ENCODE results near the gene PRKCQ.

Gene PRKCQ

DNA sequence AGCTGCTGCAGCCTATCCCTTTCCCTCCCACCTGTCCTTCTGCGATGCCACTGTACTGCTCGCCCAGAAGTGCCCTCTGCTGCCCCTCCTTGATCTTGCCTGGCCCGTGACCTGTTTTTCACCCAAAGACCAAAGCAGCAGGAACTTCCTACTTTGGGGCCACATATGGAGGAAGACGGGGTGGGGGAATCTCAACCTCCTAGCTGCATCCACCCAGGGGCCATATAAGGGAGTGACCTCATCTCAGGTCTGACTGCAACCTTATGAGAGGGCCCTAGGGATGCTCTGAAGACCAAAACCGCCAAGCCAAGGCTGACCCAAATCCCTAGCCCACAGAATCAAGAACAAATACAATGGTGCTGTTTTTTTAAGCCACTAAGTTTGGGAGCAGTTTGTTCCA lies 15.7 kb downstream of the PRKCQ start:
- no peaks in the 10 kb centered on the region for H3K4me1 ChIP-seq (ENCODE audit: insufficient read depth, low read length)
- no peaks in the 10 kb centered on the region for H3K36me3 ChIP-seq (ENCODE audit: insufficient read depth, low read length)
- no peak overlapping the region for H3K9ac ChIP-seq (ENCODE audit: low read length)
- H3K27me3 ChIP-seq (ENCODE audit: control insufficient read depth in 1 of 2, insufficient read depth in 2 of 2, low read length in 2 of 2) = no peaks in the 10 kb centered on the region
- H3K4me3 ChIP-seq (ENCODE audit: low read depth in 1 of 2, low read length in 2 of 2) = no peak overlapping the region
- no peaks in the 10 kb centered on the region for H3K9me3 ChIP-seq (ENCODE audit: low read length)
- no peak overlapping the region for H3K27ac ChIP-seq (ENCODE audit: low read depth, low read length)

- Histone ChIP-seq H3K4me1 (ENCODE audit: insufficient read depth, low read length) (no peaks in the 10 kb centered on the region), H3K4me3 (ENCODE audit: low read depth in 1 of 2, low read length in 2 of 2) (no peak overlapping the region), H3K9ac (ENCODE audit: low read length) (no peak overlapping the region), H3K27me3 (ENCODE audit: control insufficient read depth in 1 of 2, insufficient read depth in 2 of 2, low read length in 2 of 2) (no peaks in the 10 kb centered on the region), H3K36me3 (ENCODE audit: insufficient read depth, low read length) (no peaks in the 10 kb centered on the region), H3K27ac (ENCODE audit: low read depth, low read length) (no peak overlapping the region), H3K9me3 (ENCODE audit: low read length) (no peaks in the 10 kb centered on the region)
Observed at GRCh38 chr10:6563731-6564130, 16.3 kb downstream of the PRKCQ start.

DNA sequence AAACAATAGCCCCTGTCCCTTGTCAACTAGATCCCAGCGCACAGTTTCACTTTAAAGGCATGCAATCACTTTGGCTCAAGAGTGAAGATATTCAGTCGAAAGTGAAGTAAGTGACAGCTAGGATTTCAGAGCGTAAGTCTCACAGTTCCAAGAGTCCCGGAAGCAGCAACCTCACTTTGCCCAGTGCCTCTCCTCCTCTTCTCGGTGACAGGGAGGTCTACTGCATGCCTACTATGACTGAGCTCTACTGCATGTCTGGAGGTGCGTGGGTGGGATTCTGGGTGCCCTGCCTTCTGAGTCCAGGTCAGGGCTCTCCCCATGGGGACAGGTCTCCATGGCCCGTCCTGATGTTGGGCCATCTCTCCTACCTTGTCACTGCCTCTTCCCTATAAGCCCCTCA lies 17.0 kb downstream of the PRKCQ start:
- Histone ChIP-seq H3K27me3 (ENCODE audit: control insufficient read depth in 1 of 2, insufficient read depth in 2 of 2, low read length in 2 of 2) (no peaks in the 10 kb centered on the region), H3K4me1 (ENCODE audit: insufficient read depth, low read length) (no peaks in the 10 kb centered on the region), H3K9me3 (ENCODE audit: low read length) (no peaks in the 10 kb centered on the region), H3K4me3 (ENCODE audit: low read depth in 1 of 2, low read length in 2 of 2) (no peak overlapping the region), H3K9ac (ENCODE audit: low read length) (no peak overlapping the region), H3K27ac (ENCODE audit: low read depth, low read length) (no peak overlapping the region), H3K36me3 (ENCODE audit: insufficient read depth, low read length) (no peaks in the 10 kb centered on the region)

DNA sequence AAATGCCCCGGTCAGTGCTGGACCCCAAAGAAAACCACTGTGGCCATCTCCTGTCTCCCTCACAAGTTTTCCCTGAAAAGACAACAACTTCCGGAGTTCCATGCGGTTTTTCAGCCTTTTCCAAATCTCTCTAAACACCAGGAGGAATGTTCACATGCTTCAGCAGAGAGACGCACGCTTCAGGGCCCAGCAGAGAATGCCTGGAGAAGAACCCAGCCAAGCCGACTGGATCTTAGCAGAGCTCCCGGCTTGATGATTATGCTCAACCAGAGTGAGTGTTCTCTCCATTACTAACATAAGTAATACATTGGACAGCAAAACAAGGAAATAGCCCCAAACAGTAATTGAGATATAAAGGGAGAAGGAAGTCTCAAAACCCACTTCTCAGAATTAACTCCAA lies 17.9 kb downstream of the PRKCQ start:
- no peaks in the 10 kb centered on the region for H3K27me3 ChIP-seq (ENCODE audit: control insufficient read depth in 1 of 2, insufficient read depth in 2 of 2, low read length in 2 of 2)
- H3K27ac ChIP-seq (ENCODE audit: low read depth, low read length) = no peak overlapping the region
- no peaks in the 10 kb centered on the region for H3K9me3 ChIP-seq (ENCODE audit: low read length)
- H3K36me3 ChIP-seq (ENCODE audit: insufficient read depth, low read length) = no peaks in the 10 kb centered on the region
- no peak overlapping the region for H3K9ac ChIP-seq (ENCODE audit: low read length)
- H3K4me1 ChIP-seq (ENCODE audit: insufficient read depth, low read length) = no peaks in the 10 kb centered on the region
- H3K4me3 ChIP-seq (ENCODE audit: low read depth in 1 of 2, low read length in 2 of 2) = no peak overlapping the region

GRCh38 chr10:6561552-6561951 lies 18.5 kb downstream of the PRKCQ start:
- Histone ChIP-seq H3K27ac (ENCODE audit: low read depth, low read length) (no peak overlapping the region), H3K4me3 (ENCODE audit: low read depth in 1 of 2, low read length in 2 of 2) (no peak overlapping the region), H3K9me3 (ENCODE audit: low read length) (no peaks in the 10 kb centered on the region), H3K4me1 (ENCODE audit: insufficient read depth, low read length) (no peaks in the 10 kb centered on the region), H3K9ac (ENCODE audit: low read length) (no peak overlapping the region), H3K27me3 (ENCODE audit: control insufficient read depth in 1 of 2, insufficient read depth in 2 of 2, low read length in 2 of 2) (no peaks in the 10 kb centered on the region), H3K36me3 (ENCODE audit: insufficient read depth, low read length) (no peaks in the 10 kb centered on the region)

GRCh38 chr10:6558759-6559461 lies 21.2 kb downstream of the PRKCQ start:
- Histone ChIP-seq H3K27ac (ENCODE audit: low read depth, low read length) (no peak overlapping the region), H3K9ac (ENCODE audit: low read length) (no peak overlapping the region), H3K36me3 (ENCODE audit: insufficient read depth, low read length) (no peaks in the 10 kb centered on the region), H3K9me3 (ENCODE audit: low read length) (no peaks in the 10 kb centered on the region), H3K27me3 (ENCODE audit: control insufficient read depth in 1 of 2, insufficient read depth in 2 of 2, low read length in 2 of 2) (no peaks in the 10 kb centered on the region), H3K4me3 (ENCODE audit: low read depth in 1 of 2, low read length in 2 of 2) (no peak overlapping the region), H3K4me1 (ENCODE audit: insufficient read depth, low read length) (no peaks in the 10 kb centered on the region)

GRCh38 chr10:6558272-6558671 lies 21.8 kb downstream of the PRKCQ start:
- Histone ChIP-seq H3K36me3 (ENCODE audit: insufficient read depth, low read length) (no peaks in the 10 kb centered on the region), H3K27ac (ENCODE audit: low read depth, low read length) (no peak overlapping the region), H3K4me3 (ENCODE audit: low read depth in 1 of 2, low read length in 2 of 2) (no peak overlapping the region), H3K9ac (ENCODE audit: low read length) (no peak overlapping the region), H3K27me3 (ENCODE audit: control insufficient read depth in 1 of 2, insufficient read depth in 2 of 2, low read length in 2 of 2) (no peaks in the 10 kb centered on the region), H3K4me1 (ENCODE audit: insufficient read depth, low read length) (no peaks in the 10 kb centered on the region), H3K9me3 (ENCODE audit: low read length) (no peaks in the 10 kb centered on the region)

- Histone ChIP-seq H3K4me3 (ENCODE audit: low read depth in 1 of 2, low read length in 2 of 2) (no peak overlapping the region), H3K9me3 (ENCODE audit: low read length) (no peaks in the 10 kb centered on the region), H3K27ac (ENCODE audit: low read depth, low read length) (no peak overlapping the region), H3K4me1 (ENCODE audit: insufficient read depth, low read length) (no peaks in the 10 kb centered on the region), H3K9ac (ENCODE audit: low read length) (no peak overlapping the region), H3K27me3 (ENCODE audit: control insufficient read depth in 1 of 2, insufficient read depth in 2 of 2, low read length in 2 of 2) (no peaks in the 10 kb centered on the region), H3K36me3 (ENCODE audit: insufficient read depth, low read length) (no peaks in the 10 kb centered on the region)
Observed at GRCh38 chr10:6553937-6554336, 26.1 kb downstream of the PRKCQ start.

DNA sequence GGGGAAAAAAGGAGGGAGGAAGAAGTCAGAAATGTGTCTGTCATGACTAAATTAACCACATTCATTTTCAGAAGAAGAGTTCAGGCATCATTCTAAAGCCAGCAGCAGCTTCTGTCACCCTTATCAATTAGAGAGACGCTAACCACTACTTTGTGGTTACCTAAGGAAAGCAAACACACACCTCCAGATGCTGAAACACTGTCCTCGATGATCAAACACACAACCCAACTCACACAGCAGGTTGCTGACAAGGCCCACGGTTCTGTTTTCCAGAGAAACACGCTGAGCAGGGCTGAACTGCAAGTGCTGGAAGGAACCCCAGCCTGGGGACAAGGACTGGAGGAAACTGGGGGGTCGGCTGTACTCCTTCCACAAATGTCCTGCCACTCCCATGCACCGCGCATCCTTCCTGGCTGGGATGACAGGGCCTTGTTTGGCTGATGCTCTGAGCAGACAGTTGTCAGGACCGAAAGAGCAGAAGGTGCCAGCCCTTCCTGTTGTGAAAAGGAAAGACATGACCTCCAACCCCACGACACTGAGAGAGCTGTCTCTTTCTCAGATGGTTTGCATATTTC lies 36.6 kb downstream of the PRKCQ start:
- Histone ChIP-seq H3K36me3 (ENCODE audit: insufficient read depth, low read length) (no peaks in the 10 kb centered on the region), H3K27me3 (ENCODE audit: control insufficient read depth in 1 of 2, insufficient read depth in 2 of 2, low read length in 2 of 2) (no peaks in the 10 kb centered on the region), H3K9ac (ENCODE audit: low read length) (no peak overlapping the region), H3K4me1 (ENCODE audit: insufficient read depth, low read length) (no peaks in the 10 kb centered on the region), H3K27ac (ENCODE audit: low read depth, low read length) (no peak overlapping the region), H3K9me3 (ENCODE audit: low read length) (no peaks in the 10 kb centered on the region), H3K4me3 (ENCODE audit: low read depth in 1 of 2, low read length in 2 of 2) (no peak overlapping the region)

GRCh38 chr10:6542999-6543430 lies 37.1 kb downstream of the PRKCQ start:
- Histone ChIP-seq H3K9ac (ENCODE audit: low read length) (no peak overlapping the region), H3K36me3 (ENCODE audit: insufficient read depth, low read length) (no peaks in the 10 kb centered on the region), H3K4me3 (ENCODE audit: low read depth in 1 of 2, low read length in 2 of 2) (no peak overlapping the region), H3K27me3 (ENCODE audit: control insufficient read depth in 1 of 2, insufficient read depth in 2 of 2, low read length in 2 of 2) (no peaks in the 10 kb centered on the region), H3K27ac (ENCODE audit: low read depth, low read length) (no peak overlapping the region), H3K9me3 (ENCODE audit: low read length) (no peaks in the 10 kb centered on the region), H3K4me1 (ENCODE audit: insufficient read depth, low read length) (no peaks in the 10 kb centered on the region)

- H3K4me1 ChIP-seq (ENCODE audit: insufficient read depth, low read length) = no peaks in the 10 kb centered on the region
- no peak overlapping the region for H3K4me3 ChIP-seq (ENCODE audit: low read depth in 1 of 2, low read length in 2 of 2)
- H3K27ac ChIP-seq (ENCODE audit: low read depth, low read length) = no peak overlapping the region
- H3K27me3 ChIP-seq (ENCODE audit: control insufficient read depth in 1 of 2, insufficient read depth in 2 of 2, low read length in 2 of 2) = no peaks in the 10 kb centered on the region
- H3K9me3 ChIP-seq (ENCODE audit: low read length) = no peaks in the 10 kb centered on the region
- H3K36me3 ChIP-seq (ENCODE audit: insufficient read depth, low read length) = no peaks in the 10 kb centered on the region
- H3K9ac ChIP-seq (ENCODE audit: low read length) = no peak overlapping the region
Observed at GRCh38 chr10:6539833-6540232, 40.2 kb downstream of the PRKCQ start.

DNA sequence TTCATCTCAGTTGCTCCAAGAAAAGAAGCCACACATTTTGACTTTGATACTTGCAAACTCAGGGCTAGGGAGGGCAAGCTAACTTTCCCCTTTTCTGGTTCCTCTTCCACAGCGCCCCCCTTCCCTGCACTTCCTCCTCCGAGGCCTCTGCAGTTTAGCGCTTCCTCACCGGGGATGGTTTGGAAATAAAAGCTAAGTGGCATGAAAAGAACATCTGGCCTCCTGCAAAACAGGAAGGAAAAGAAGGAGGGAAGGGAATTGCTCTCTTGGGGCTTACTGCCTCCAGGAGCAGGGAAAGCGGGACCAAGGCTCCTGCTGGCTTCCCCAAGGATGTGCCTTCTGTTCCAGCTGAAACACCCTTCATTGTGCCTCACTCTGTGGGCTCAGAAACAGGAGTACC lies 42.3 kb downstream of the PRKCQ start:
- Histone ChIP-seq H3K9me3 (ENCODE audit: low read length) (no peaks in the 10 kb centered on the region), H3K4me3 (ENCODE audit: low read depth in 1 of 2, low read length in 2 of 2) (no peak overlapping the region), H3K27me3 (ENCODE audit: control insufficient read depth in 1 of 2, insufficient read depth in 2 of 2, low read length in 2 of 2) (no peaks in the 10 kb centered on the region), H3K4me1 (ENCODE audit: insufficient read depth, low read length) (no peaks in the 10 kb centered on the region), H3K36me3 (ENCODE audit: insufficient read depth, low read length) (no peaks in the 10 kb centered on the region), H3K9ac (ENCODE audit: low read length) (no peak overlapping the region), H3K27ac (ENCODE audit: low read depth, low read length) (no peak overlapping the region)
